ENCODE measurements around the gene NIF3L1. TPM values are rescaled to one million over a fixed set of nuclear protein-coding genes. Genes with fewer than 3 reads are reported as not detected.

Gene NIF3L1
- total and polyA plus RNA-seq, 2 of the 13 experiments (the other 11 are each of a cell fraction or from before 2014, with no cell fraction given) = 67.9 to 75.2 TPM

- TF ChIP-seq PAXIP1 (CRISPR knock-in tag; conservative IDR thresholded peaks at IDR 0.05) (no peak; the same call in none of the 2 replicates), CBX5 (CRISPR knock-in tag; IDR thresholded peaks at IDR 0.05; ENCODE audit: borderline replicate concordance) (peak; percentile 92; the same call in 1 of the 2 replicates), ZNF354B (CRISPR knock-in tag; IDR thresholded peaks at IDR 0.05) (0 out of 2 replicates have a peak, but pooled peaks have one; percentile 82), RNF219 (CRISPR knock-in tag; IDR thresholded peaks at IDR 0.05) (0 out of 2 replicates have a peak, but pooled peaks have one; percentile 28), CCAR2 (optimal IDR thresholded peaks at IDR 0.05; ENCODE audit: low read depth, low read length) (peak; percentile 19), GMEB1 (CRISPR knock-in tag; IDR thresholded peaks at IDR 0.05; ENCODE audit: borderline replicate concordance) (peak; percentile 77; the same call in 1 of the 2 replicates), ZNF672 (CRISPR knock-in tag; IDR thresholded peaks at IDR 0.05) (peak; percentile 9; the same call in 1 of the 2 replicates), ZFP36 (IDR thresholded peaks at IDR 0.05; ENCODE audit: borderline replicate concordance, low read depth, low read length, partially characterized antibody) (no peak), STAT5B (CRISPR knock-in tag; IDR thresholded peaks at IDR 0.05) (peak; percentile 41), SP1 (IDR thresholded peaks at IDR 0.05) (no peak), SP1 (CRISPR knock-in tag; IDR thresholded peaks at IDR 0.05) (peak; percentile 55), BRD4 (CRISPR knock-in tag; IDR thresholded peaks at IDR 0.05) (peak; percentile 1; the same call in 1 of the 2 replicates), HNF1A (IDR thresholded peaks at IDR 0.05; ENCODE audit: low read depth) (peak; percentile 4), HNF1A (CRISPR knock-in tag; IDR thresholded peaks at IDR 0.05; ENCODE audit: borderline replicate concordance) (peak; percentile 49; the same call in 1 of the 2 replicates), ZNF766 (CRISPR knock-in tag; IDR thresholded peaks at IDR 0.05; ENCODE audit: borderline replicate concordance) (peak; percentile 84; the same call in 1 of the 2 replicates), ZNF329 (CRISPR knock-in tag; IDR thresholded peaks at IDR 0.05; ENCODE audit: low read depth) (peak; percentile 53; the same call in 1 of the 2 replicates)
Measured at GRCh38 chr2:200888704-200889625, at the start of gene NIF3L1, which contains the start of gene PPIL3 (continued).
